ENCODE data around the gene C16orf92. TPM values are rescaled to one million over a fixed set of nuclear protein-coding genes. Genes with fewer than 3 reads are reported as not detected.

C16orf92 gene
- total RNA-seq, 1 donor from 2014 or later, result not detected

- peaks cover 36% of the 10 kb centered on the region for H3K36me3 Mint-ChIP-seq (ENCODE audit: low read depth)
- H3K4me1 Mint-ChIP-seq (ENCODE audit: low read depth), result peaks cover 5% of the 10 kb centered on the region
- no peaks in the 10 kb centered on the region for H3K9me3 Mint-ChIP-seq (ENCODE audit: low read depth)
- peak overlapping the region; percentile 39 for H3K27ac Mint-ChIP-seq (ENCODE audit: unreplicated experiment)
- H3K27me3 Mint-ChIP-seq (ENCODE audit: low read depth), result no peaks in the 10 kb centered on the region
- peak; percentile 65 for DNase-seq (ENCODE audit: low spot score)
- H3K4me3 Mint-ChIP-seq (ENCODE audit: unreplicated experiment), result no peak overlapping the region
- TF ChIP-seq, protein P1, sequence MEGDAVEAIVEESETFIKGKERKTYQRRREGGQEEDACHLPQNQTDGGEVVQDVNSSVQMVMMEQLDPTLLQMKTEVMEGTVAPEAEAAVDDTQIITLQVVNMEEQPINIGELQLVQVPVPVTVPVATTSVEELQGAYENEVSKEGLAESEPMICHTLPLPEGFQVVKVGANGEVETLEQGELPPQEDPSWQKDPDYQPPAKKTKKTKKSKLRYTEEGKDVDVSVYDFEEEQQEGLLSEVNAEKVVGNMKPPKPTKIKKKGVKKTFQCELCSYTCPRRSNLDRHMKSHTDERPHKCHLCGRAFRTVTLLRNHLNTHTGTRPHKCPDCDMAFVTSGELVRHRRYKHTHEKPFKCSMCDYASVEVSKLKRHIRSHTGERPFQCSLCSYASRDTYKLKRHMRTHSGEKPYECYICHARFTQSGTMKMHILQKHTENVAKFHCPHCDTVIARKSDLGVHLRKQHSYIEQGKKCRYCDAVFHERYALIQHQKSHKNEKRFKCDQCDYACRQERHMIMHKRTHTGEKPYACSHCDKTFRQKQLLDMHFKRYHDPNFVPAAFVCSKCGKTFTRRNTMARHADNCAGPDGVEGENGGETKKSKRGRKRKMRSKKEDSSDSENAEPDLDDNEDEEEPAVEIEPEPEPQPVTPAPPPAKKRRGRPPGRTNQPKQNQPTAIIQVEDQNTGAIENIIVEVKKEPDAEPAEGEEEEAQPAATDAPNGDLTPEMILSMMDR (IDR thresholded peaks at IDR 0.05), result no peak
Measured at GRCh38 chr16:29989111-29989858, 33.7 kb upstream of the C16orf92 start.

- H3K4me3 Mint-ChIP-seq (ENCODE audit: unreplicated experiment), result no peak overlapping the region
- peaks cover 34% of the 10 kb centered on the region for H3K36me3 Mint-ChIP-seq (ENCODE audit: low read depth)
- peaks cover 12% of the 10 kb centered on the region for H3K4me1 Mint-ChIP-seq (ENCODE audit: low read depth)
- H3K9me3 Mint-ChIP-seq (ENCODE audit: low read depth), result no peaks in the 10 kb centered on the region
- TF ChIP-seq, protein P1 (IDR thresholded peaks at IDR 0.05), result no peak
- DNase-seq (ENCODE audit: low spot score), result no peak
- no peak overlapping the region for H3K27ac Mint-ChIP-seq (ENCODE audit: unreplicated experiment)
- H3K27me3 Mint-ChIP-seq (ENCODE audit: low read depth), result no peaks in the 10 kb centered on the region
Measured at GRCh38 chr16:29990034-29990433, 33.0 kb upstream of the C16orf92 start.

- peak; percentile 83 for DNase-seq (ENCODE audit: low spot score)
- peaks cover 29% of the 10 kb centered on the region for H3K36me3 Mint-ChIP-seq (ENCODE audit: low read depth)
Measured at GRCh38 chr16:29990883-29991570, 32.0 kb upstream of the C16orf92 start.

GRCh38 chr16:29991571-29991904 is 31.5 kb upstream of the C16orf92 start:
- Mint-ChIP-seq H3K27me3 (ENCODE audit: low read depth) (no peaks in the 10 kb centered on the region), H3K27ac (ENCODE audit: unreplicated experiment) (no peak overlapping the region), H3K36me3 (ENCODE audit: low read depth) (peaks cover 25% of the 10 kb centered on the region), H3K4me1 (ENCODE audit: low read depth) (peaks cover 19% of the 10 kb centered on the region), H3K4me3 (ENCODE audit: unreplicated experiment) (no peak overlapping the region), H3K9me3 (ENCODE audit: low read depth) (no peaks in the 10 kb centered on the region)
- TF ChIP-seq, protein P1 (IDR thresholded peaks at IDR 0.05), result no peak
- DNase-seq (ENCODE audit: low spot score), result peak; percentile 52

More at GRCh38 chr16:29990883-29991570, 32.0 kb upstream of the C16orf92 start:
- Mint-ChIP-seq H3K4me3 (ENCODE audit: unreplicated experiment) (no peak overlapping the region), H3K4me1 (ENCODE audit: low read depth) (peaks cover 14% of the 10 kb centered on the region), H3K27ac (ENCODE audit: unreplicated experiment) (no peak overlapping the region), H3K27me3 (ENCODE audit: low read depth) (no peaks in the 10 kb centered on the region), H3K9me3 (ENCODE audit: low read depth) (no peaks in the 10 kb centered on the region)
- TF ChIP-seq, protein P1 (IDR thresholded peaks at IDR 0.05), result no peak

- DNase-seq (ENCODE audit: low spot score), result peak; percentile 33
- Mint-ChIP-seq H3K9me3 (ENCODE audit: low read depth) (no peaks in the 10 kb centered on the region), H3K4me3 (ENCODE audit: unreplicated experiment) (no peak overlapping the region), H3K36me3 (ENCODE audit: low read depth) (peaks cover 23% of the 10 kb centered on the region), H3K4me1 (ENCODE audit: low read depth) (peaks cover 24% of the 10 kb centered on the region), H3K27me3 (ENCODE audit: low read depth) (no peaks in the 10 kb centered on the region), H3K27ac (ENCODE audit: unreplicated experiment) (no peak overlapping the region)
- TF ChIP-seq, protein P1 (IDR thresholded peaks at IDR 0.05), result no peak
Measured at GRCh38 chr16:29992344-29992967, 30.5 kb upstream of the C16orf92 start.

All from chondrocyte (in vitro differentiated cells).